ENCODE measurements around the gene COPE. TPM values are rescaled to one million over a fixed set of nuclear protein-coding genes. Genes with fewer than 3 reads are reported as not detected.

Gene COPE
- total and polyA plus RNA-seq, 2 of the 8 experiments (the other 6 are each of a cell fraction or from before 2014, with no cell fraction given) = 178 to 356 TPM

DNA sequence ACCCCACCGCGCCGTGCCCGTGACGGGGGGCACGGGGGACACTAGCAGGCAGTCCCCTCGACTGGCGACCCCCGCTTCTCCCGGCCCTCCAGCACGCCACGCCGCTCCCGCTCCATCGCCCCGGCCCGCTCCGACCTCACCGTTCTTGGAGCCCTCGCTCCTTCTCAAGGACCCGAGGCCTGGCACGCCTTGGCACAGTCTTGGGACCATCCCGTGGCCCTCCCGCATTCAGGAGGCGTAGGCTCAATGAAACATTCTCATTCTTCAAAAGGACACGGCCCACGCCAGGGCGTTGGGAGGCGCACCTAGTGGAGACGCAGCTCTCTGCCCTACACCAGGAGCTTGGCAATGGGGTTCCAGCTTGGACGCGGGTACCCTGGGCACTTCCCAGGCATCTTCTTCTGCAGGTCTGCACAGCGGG lies 22.8 kb downstream of the COPE start:
- no peak for FAIRE-seq
- H2BK12ac ChIP-seq (ENCODE audit: low read depth, low read length) = no peak overlapping the region
- no peak overlapping the region for H2BK20ac ChIP-seq (ENCODE audit: low read length)
- no peak overlapping the region for H3K27ac ChIP-seq (ENCODE audit: low read depth, low read length)
- 31% methylated on average over 27 of the region's 33 CpGs; no CpG with 5 or more reads in 1 of the 2 experiments for WGBS, 2 experiments (ENCODE audit: extremely low coverage in 1 of 2, insufficient coverage in 1 of 2, insufficient read length in 1 of 2, insufficient replicate concordance in 2 of 2, low coverage in 1 of 2, low lambda C conversion rate in 2 of 2, missing lambda C conversion rate in 1 of 2)
- no peak overlapping the region for H3K14ac ChIP-seq (ENCODE audit: insufficient read length)
- H3K4me1 ChIP-seq (replicated peaks in 1 of 4; ENCODE audit: control insufficient read depth in 3 of 4, insufficient read depth in 4 of 4, low read length in 3 of 4) = peaks cover 0 to 13% (median 5%) of the 10 kb centered on the region in 4 experiments; a peak in 5 of 7 replicates
- no peak overlapping the region; the same call in none of the 2 replicates for H3K18ac ChIP-seq (ENCODE audit: extremely low read depth, low read length)
- no peak overlapping the region for H4K8ac ChIP-seq (ENCODE audit: extremely low read depth, insufficient read depth, low read length)
- no peaks in the 10 kb centered on the region for H3K79me2 ChIP-seq (ENCODE audit: control insufficient read depth in 1 of 2, insufficient read depth in 2 of 2, low read length in 2 of 2)
- peaks cover 6 to 11% of the 10 kb centered on the region in 2 experiments for H4K20me1 ChIP-seq (replicated peaks in 1 of 2; ENCODE audit: control insufficient read depth in 1 of 2, insufficient read depth in 2 of 2, low read length in 2 of 2)
- peaks cover 0 to 5% (median 0%) of the 10 kb centered on the region in 4 experiments; a peak in 1 of 8 replicates for H3K36me3 ChIP-seq (ENCODE audit: control insufficient read depth in 2 of 4, insufficient read depth in 4 of 4, low read length in 3 of 4)
- no peak overlapping the region for H2BK5ac ChIP-seq (ENCODE audit: low read depth, low read length)
- no peak overlapping the region for H4K91ac ChIP-seq (replicated peaks; ENCODE audit: insufficient read length, low read length)
- no peak overlapping the region for H2AFZ ChIP-seq (ENCODE audit: low read length)
- no peak overlapping the region for H3K23ac ChIP-seq (ENCODE audit: insufficient read length)
- H4K5ac ChIP-seq (ENCODE audit: insufficient read length, low read depth, low read length) = no peak overlapping the region
- peak overlapping the region; percentile 57 to 68; a peak in 3 of 4 replicates for H3K4me2 ChIP-seq (ENCODE audit: insufficient read depth in 1 of 2, low read depth in 2 of 2, low read length in 2 of 2)
- H2AK5ac ChIP-seq (ENCODE audit: low read depth, low read length) = no peak overlapping the region
- no peak overlapping the region for H3K4ac ChIP-seq (replicated peaks; ENCODE audit: insufficient read length, low read depth, low read length)
- no peaks in the 10 kb centered on the region for H3K9me3 ChIP-seq (ENCODE audit: insufficient read depth in 2 of 2, low read depth in 1 of 2, low read length in 1 of 2)
- DNase-seq (ENCODE audit: low read depth in 1 of 2, low spot score in 2 of 2) = peak in 1 of 2 experiments; percentile 69
- H3K9ac ChIP-seq (replicated peaks in 1 of 4; ENCODE audit: extremely low read depth in 1 of 4, low read depth in 3 of 4, low read length in 3 of 4) = no peak overlapping the region
- peak overlapping the region; percentile 1 to 55 (median 27); a peak in 5 of 8 replicates for H3K4me3 ChIP-seq (ENCODE audit: extremely low read depth in 1 of 4, insufficient read depth in 2 of 4, low read depth in 3 of 4, low read length in 4 of 4)
- H2BK120ac ChIP-seq (replicated peaks; ENCODE audit: low read depth, low read length) = no peak overlapping the region
- H3K79me1 ChIP-seq (ENCODE audit: low read depth, low read length) = no peaks in the 10 kb centered on the region
- peaks cover 0 to 13% (median 8%) of the 10 kb centered on the region in 4 experiments; a peak in 4 of 7 replicates for H3K27me3 ChIP-seq (replicated peaks in 1 of 4; ENCODE audit: control insufficient read depth in 3 of 4, extremely low read depth in 1 of 4, insufficient read depth in 3 of 4, low read length in 3 of 4)
- ChIA-PET POLR2A (ENCODE audit: partially characterized antibody) (interaction anchor here (0.5 to 4.0 kb wide), 7 partner anchors 12 to 203 kb away, joined by 3 to 17 read pairs (median 3); partner anchors contain the start of genes COPE and DDX49), CTCF (ENCODE audit: partially characterized antibody) (interaction anchor here (0.8 to 2.7 kb wide), 7 partner anchors 11 to 445 kb away, joined by 3 to 16 read pairs (median 5); no protein-coding TSS in a partner anchor)
- H2BK15ac ChIP-seq (ENCODE audit: low read length) = no peak overlapping the region
- H3K56ac ChIP-seq (replicated peaks; ENCODE audit: insufficient read length, low read depth, low read length) = no peak overlapping the region
- peaks cover 6% of the 10 kb centered on the region; the same call in 1 of the 2 replicates for H3K23me2 ChIP-seq (ENCODE audit: low read depth, low read length)
- TF ChIP-seq SP1 (IDR thresholded peaks at IDR 0.05; ENCODE audit: low read depth, low read length) (no peak), CEBPB (IDR thresholded peaks at IDR 0.05; ENCODE audit: low read depth, low read length) (no peak), CBX8 (IDR thresholded peaks at IDR 0.05; ENCODE audit: borderline replicate concordance, low read depth, low read length) (no peak), ATF3 (IDR thresholded peaks at IDR 0.05; ENCODE audit: insufficient read depth, low read depth, low read length) (no peak), JUN (IDR thresholded peaks at IDR 0.05; ENCODE audit: low read depth, low read length) (no peak), SIN3A (conservative IDR thresholded peaks at IDR 0.05 in 1 of 2, IDR thresholded peaks at IDR 0.05 in 1 of 2; ENCODE audit: low read depth in 1 of 2, low read length in 2 of 2) (no peak), KDM1A (IDR thresholded peaks at IDR 0.05; ENCODE audit: borderline replicate concordance, low read length) (no peak), TAF1 (IDR thresholded peaks at IDR 0.05; ENCODE audit: low read depth, low read length) (no peak), EGR1 (IDR thresholded peaks at IDR 0.05; ENCODE audit: borderline replicate concordance, low read depth, low read length) (no peak)
